Keratinocyte (primary cell): Measurements from ENCODE around the gene MGAT5. TPM values are rescaled to one million over a fixed set of nuclear protein-coding genes. Genes with fewer than 3 reads are reported as not detected.

Experiments used
- DNase-seq: peaks from one replicate; pipeline ENCODE4 v3.0.0-alpha.2; 2011; ENCODE audit warnings: low read depth, missing footprints, low spot score
- FAIRE-seq: peaks from 2 replicates; lab custom pipeline; 2011; peaks lifted over from hg19 to GRCh38; lab: Jason Lieb, UNC
- H2AFZ ChIP-seq: 2 replicates; pipeline ENCODE4 v1.6.0; 2012; ENCODE audit warnings: low read length, control low read depth, inconsistent platforms; ENCODE audit not compliant: control insufficient read depth
- H3K27ac ChIP-seq: 2 replicates; pipeline ENCODE4 v1.5.1; 2011; ENCODE audit warnings: low read length; ENCODE audit not compliant: control insufficient read depth, insufficient read depth
- H3K27me3 ChIP-seq: 3 replicates; pipeline ENCODE4 v1.6.0; 2011; ENCODE audit warnings: low read length; ENCODE audit not compliant: control insufficient read depth, insufficient read depth; ENCODE audit errors: extremely low read depth
- H3K36me3 ChIP-seq, 2 experiments: 2 replicates in 1 of 2; 3 replicates in 1 of 2; pipeline ENCODE4 v1.5.1; 2011; ENCODE audit warnings: low read length in 2 of 2, mild to moderate bottlenecking in 1 of 2; ENCODE audit not compliant: control insufficient read depth in 2 of 2, insufficient read depth in 2 of 2; ENCODE audit errors: extremely low read depth in 1 of 2
- H3K4me1 ChIP-seq: 3 replicates; pipeline ENCODE4 v1.5.1; 2011; ENCODE audit warnings: low read length; ENCODE audit not compliant: control insufficient read depth, insufficient read depth; ENCODE audit errors: extremely low read depth
- H3K4me2 ChIP-seq: 3 replicates; pipeline ENCODE4 v1.6.0; 2011; ENCODE audit warnings: low read depth, low read length; ENCODE audit not compliant: control insufficient read depth, insufficient read depth; ENCODE audit errors: extremely low read depth
- H3K4me3 ChIP-seq, 3 experiments: fragments of 200-600 bp in 1 of 3; sonication (generic) in 1 of 3; 2 replicates in 2 of 3; 3 replicates in 1 of 3; pipeline ENCODE4 v1.5.1; 2011 to 2016; ENCODE audit warnings: low read length in 3 of 3, mild to moderate bottlenecking in 3 of 3, control low read depth in 2 of 3, inconsistent platforms in 1 of 3, low read depth in 1 of 3, mixed read lengths in 1 of 3, mixed run types in 1 of 3, moderate library complexity in 1 of 3; ENCODE audit not compliant: control insufficient read depth in 2 of 3, insufficient read depth in 2 of 3; ENCODE audit errors: extremely low read depth in 1 of 3
- H3K79me2 ChIP-seq: 2 replicates; pipeline ENCODE4 v1.6.0; 2012; ENCODE audit warnings: low read length; ENCODE audit not compliant: control insufficient read depth, insufficient read depth
- H3K9ac ChIP-seq: 3 replicates; pipeline ENCODE4 v1.6.0; 2011; ENCODE audit warnings: low read length; ENCODE audit not compliant: control insufficient read depth, insufficient read depth; ENCODE audit errors: extremely low read depth
- H3K9me1 ChIP-seq: 3 replicates; pipeline ENCODE4 v1.6.0; 2011; ENCODE audit warnings: low read length; ENCODE audit not compliant: control insufficient read depth, insufficient read depth; ENCODE audit errors: extremely low read depth
- H3K9me3 ChIP-seq: 2 replicates; pipeline ENCODE4 v1.5.1; 2012; ENCODE audit warnings: low read depth, low read length; ENCODE audit not compliant: control insufficient read depth
- H4K20me1 ChIP-seq: 3 replicates; pipeline ENCODE4 v1.6.0; 2011; ENCODE audit warnings: low read length; ENCODE audit not compliant: control insufficient read depth, insufficient read depth; ENCODE audit errors: extremely low read depth
- CTCF ChIP-seq, 3 experiments: IDR thresholded peaks in 1 of 3; conservative IDR thresholded peaks in 1 of 3; optimal IDR thresholded peaks in 1 of 3; 2 replicates in 2 of 3; 3 replicates in 1 of 3; pipeline versions ENCODE3 to v1.5.1; 2011; ENCODE audit warnings: low read length in 3 of 3, mild to moderate bottlenecking in 3 of 3, moderate library complexity in 2 of 3, control low read depth in 1 of 3, inconsistent platforms in 1 of 3; ENCODE audit not compliant: insufficient read depth in 2 of 3; ENCODE audit errors: extremely low read depth in 1 of 3
- EZH2 ChIP-seq: IDR thresholded peaks from one replicate; pipeline ENCODE4 v1.6.1; 2012; ENCODE audit warnings: inconsistent platforms, mild to moderate bottlenecking, low read length, moderate library complexity
- dilution Hi-C: fragments of 300-500 bp; cut with MboI; formaldehyde crosslinking; loops from one replicate; pipeline ENCODE4 v1.7.0; 2020; ENCODE audit warnings: low sequenced_read_pairs; ENCODE audit not compliant: extremely low pct_ligation_motif_present
- polyA plus RNA-seq, 5 experiments: library from polyadenylated mRNA; depleted of rRNA in 3 of 5; stranded (reverse) in 3 of 5; stranded (forward) in 1 of 5; unstranded in 1 of 5; fragments of >200 nt; gene quantifications; 1 replicate in 1 of 5; 2 replicates in 3 of 5; 3 replicates in 1 of 5; pipeline versions ENCODE4 v1.2.1 to v1.2.3, GENCODE V29; 2011 to 2012; ENCODE audit warnings: missing spikeins in 2 of 5, low read depth in 1 of 5, low replicate concordance in 1 of 5

Gene MGAT5
- polyA plus RNA-seq, 1 donor (not counting 4 experiments of a cell fraction or from before 2014, with no cell fraction given) = 23.0 TPM

GRCh38 chr2:134490559-134490958, 236.7 kb downstream of the MGAT5 start:
- H3K4me1 ChIP-seq = no peaks in the 10 kb centered on the region
- no peaks in the 10 kb centered on the region for H3K79me2 ChIP-seq
- FAIRE-seq (no peak), DNase-seq (no peak)
- H4K20me1 ChIP-seq = no peaks in the 10 kb centered on the region
- no peak overlapping the region for H3K9ac ChIP-seq
- peaks cover 20% of the 10 kb centered on the region for H3K27me3 ChIP-seq
- no peak overlapping the region for H2AFZ ChIP-seq
- H3K4me2 ChIP-seq = no peak overlapping the region
- H3K27ac ChIP-seq = no peak overlapping the region
- H3K36me3 ChIP-seq = no peaks in the 10 kb centered on the region
- H3K9me3 ChIP-seq = no peaks in the 10 kb centered on the region
- dilution Hi-C loops = no loop called here
- no peak overlapping the region for H3K4me3 ChIP-seq
- TF ChIP-seq CTCF (optimal IDR thresholded peaks at IDR 0.05 in 1 of 3, IDR thresholded peaks at IDR 0.05 in 1 of 3, conservative IDR thresholded peaks at IDR 0.05 in 1 of 3; ENCODE audit: extremely low read depth in 1 of 3, insufficient read depth in 2 of 3, low read length in 3 of 3) (no peak), EZH2 (no peak)
- no peaks in the 10 kb centered on the region for H3K9me1 ChIP-seq

GRCh38 chr2:134491022-134491421, 237.2 kb downstream of the MGAT5 start:
- Histone ChIP-seq H3K36me3 (no peaks in the 10 kb centered on the region), H3K4me2 (no peak overlapping the region), H2AFZ (no peak overlapping the region), H4K20me1 (no peaks in the 10 kb centered on the region), H3K4me3 (no peak overlapping the region), H3K79me2 (no peaks in the 10 kb centered on the region), H3K9ac (no peak overlapping the region), H3K9me1 (no peaks in the 10 kb centered on the region), H3K9me3 (no peaks in the 10 kb centered on the region), H3K27me3 (peaks cover 20% of the 10 kb centered on the region), H3K4me1 (no peaks in the 10 kb centered on the region), H3K27ac (no peak overlapping the region)
- DNase-seq (no peak), FAIRE-seq (no peak)
- dilution Hi-C loops = no loop called here
- TF ChIP-seq EZH2 (no peak), CTCF (optimal IDR thresholded peaks at IDR 0.05 in 1 of 3, IDR thresholded peaks at IDR 0.05 in 1 of 3, conservative IDR thresholded peaks at IDR 0.05 in 1 of 3; ENCODE audit: extremely low read depth in 1 of 3, insufficient read depth in 2 of 3, low read length in 3 of 3) (no peak)
